ENCODE measurements around the gene ZNF592.

DNA sequence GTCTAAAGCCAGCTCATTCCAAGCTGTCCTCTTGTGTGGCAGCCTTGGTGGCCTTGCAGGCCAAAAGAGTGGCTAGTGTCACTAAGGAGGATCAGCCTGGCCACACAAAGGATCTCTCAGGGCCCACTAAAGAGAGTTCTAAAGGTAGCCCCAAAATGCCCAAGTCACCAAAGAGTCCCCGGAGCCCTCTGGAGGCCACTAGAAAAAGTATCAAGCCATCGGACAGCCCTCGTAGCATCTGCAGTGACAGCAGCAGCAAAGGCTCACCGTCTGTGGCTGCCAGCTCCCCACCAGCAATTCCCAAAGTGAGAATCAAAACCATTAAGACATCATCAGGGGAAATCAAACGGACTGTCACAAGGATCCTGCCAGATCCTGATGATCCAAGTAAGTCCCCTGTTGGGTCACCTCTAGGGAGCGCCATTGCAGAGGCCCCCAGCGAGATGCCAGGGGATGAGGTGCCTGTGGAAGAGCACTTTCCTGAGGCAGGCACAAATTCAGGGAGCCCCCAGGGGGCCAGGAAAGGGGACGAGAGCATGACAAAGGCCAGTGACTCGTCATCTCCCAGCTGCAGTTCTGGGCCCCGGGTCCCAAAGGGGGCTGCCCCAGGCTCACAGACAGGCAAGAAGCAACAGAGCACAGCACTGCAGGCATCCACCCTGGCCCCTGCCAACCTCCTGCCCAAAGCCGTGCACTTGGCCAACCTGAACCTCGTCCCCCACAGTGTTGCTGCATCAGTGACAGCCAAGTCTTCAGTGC is 35.3 kb downstream of the ZNF592 start:
- TF ChIP-seq EP300 (IDR thresholded peaks at IDR 0.05) (no peak), POLR2A (IDR thresholded peaks at IDR 0.05) (no peak)
